ENCODE measurements around the gene CLNK. TPM values are rescaled to one million over a fixed set of nuclear protein-coding genes. Genes with fewer than 3 reads are reported as not detected.

CLNK gene
- total RNA-seq, 3 donors from 2014 or later, result 0.11 TPM; not detected in 1

DNA sequence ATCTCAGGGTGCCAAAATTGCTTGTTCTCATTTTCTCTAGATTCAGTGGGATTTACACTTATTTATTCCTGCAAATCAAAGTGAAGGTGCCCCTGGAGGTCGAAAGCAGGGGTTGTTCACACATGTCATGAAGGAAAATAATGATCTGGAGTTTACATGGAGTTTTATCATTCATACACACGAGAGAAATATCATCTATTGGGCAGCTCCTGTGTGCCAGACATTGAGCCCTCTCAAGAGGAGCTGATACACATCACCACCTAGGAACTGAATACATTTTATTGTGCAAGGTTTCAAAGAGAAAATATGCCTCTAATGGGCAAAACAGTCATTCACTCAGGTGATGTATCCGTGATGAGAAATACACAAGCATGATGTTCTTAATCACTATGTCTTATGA is 23.5 kb downstream of the CLNK start:
- Mint-ChIP-seq H3K4me3 (no peak overlapping the region), H3K27me3 (ENCODE audit: low read depth) (no peaks in the 10 kb centered on the region), H3K9me3 (no peaks in the 10 kb centered on the region), H3K4me1 (ENCODE audit: low read depth) (peaks cover 7% of the 10 kb centered on the region), H3K36me3 (ENCODE audit: insufficient read depth) (no peaks in the 10 kb centered on the region)
- ATAC-seq (no peak), DNase-seq (no peak)

DNA sequence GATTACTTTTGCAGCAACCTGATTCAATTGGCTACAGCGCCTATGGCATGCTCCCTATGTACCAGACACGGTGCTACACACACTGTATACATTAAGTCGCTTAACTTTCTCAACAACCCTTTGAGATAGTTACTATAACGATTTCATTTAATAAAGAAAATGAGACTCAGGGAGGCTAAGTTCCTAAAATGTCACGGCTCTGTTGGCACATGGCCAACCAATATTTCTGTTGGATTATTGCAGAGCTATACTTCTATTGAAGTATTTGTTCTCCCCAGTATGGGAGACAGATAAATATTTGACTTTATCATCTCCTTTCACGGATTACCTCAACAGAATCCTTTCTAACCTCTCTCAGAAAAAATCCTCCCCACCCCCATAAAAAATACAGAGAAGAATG is 25.3 kb downstream of the CLNK start:
- no peak overlapping the region for H3K4me3 Mint-ChIP-seq
- no peaks in the 10 kb centered on the region for H3K36me3 Mint-ChIP-seq (ENCODE audit: insufficient read depth)
- no peaks in the 10 kb centered on the region for H3K27me3 Mint-ChIP-seq (ENCODE audit: low read depth)
- no peaks in the 10 kb centered on the region for H3K9me3 Mint-ChIP-seq
- DNase-seq (no peak), ATAC-seq (no peak)
- peaks cover 14% of the 10 kb centered on the region for H3K4me1 Mint-ChIP-seq (ENCODE audit: low read depth)

DNA sequence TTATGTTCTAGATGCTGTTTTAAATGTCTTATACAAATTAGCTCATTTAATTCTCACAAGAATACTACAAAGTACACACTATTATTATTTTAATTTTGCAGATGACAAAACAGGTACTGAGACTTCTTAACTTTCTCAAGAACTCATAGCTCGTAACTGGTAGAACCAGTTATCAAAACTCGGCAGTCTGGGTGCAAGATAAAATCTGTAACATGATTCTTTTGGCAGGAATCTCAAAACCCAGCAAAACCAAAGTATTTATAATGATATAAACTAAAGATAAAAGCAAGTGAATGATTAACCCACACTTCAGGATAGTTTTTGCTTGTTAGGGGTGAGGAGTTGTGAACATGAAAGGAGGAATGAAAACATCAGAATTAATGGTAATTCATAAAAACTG is 27.6 kb downstream of the CLNK start:
- Mint-ChIP-seq H3K27me3 (ENCODE audit: low read depth) (no peaks in the 10 kb centered on the region), H3K9me3 (no peaks in the 10 kb centered on the region), H3K4me3 (no peak overlapping the region), H3K4me1 (ENCODE audit: low read depth) (peaks cover 14% of the 10 kb centered on the region), H3K36me3 (ENCODE audit: insufficient read depth) (no peaks in the 10 kb centered on the region)
- DNase-seq, result no peak
- no peak for ATAC-seq

DNA sequence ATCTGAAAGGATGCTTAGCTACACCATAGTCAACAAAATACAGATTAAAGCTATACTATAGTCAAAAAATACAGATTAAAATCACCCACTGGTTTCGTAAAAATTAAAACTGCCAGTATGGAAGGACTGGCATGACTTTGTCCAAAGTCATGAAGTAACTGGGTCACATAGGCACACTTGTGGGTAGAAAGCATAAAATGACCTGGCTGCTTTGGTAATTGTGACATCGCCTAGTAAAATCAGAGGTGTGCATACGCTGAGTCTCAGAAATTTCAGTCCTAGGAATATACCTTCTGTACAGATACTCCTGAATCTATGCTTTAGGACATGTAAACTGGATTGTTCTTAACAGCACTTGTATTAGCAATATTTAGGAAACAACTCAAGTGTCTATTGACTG is 28.1 kb downstream of the CLNK start:
- DNase-seq (no peak), ATAC-seq (no peak)
- Mint-ChIP-seq H3K9me3 (no peaks in the 10 kb centered on the region), H3K27me3 (ENCODE audit: low read depth) (no peaks in the 10 kb centered on the region), H3K36me3 (ENCODE audit: insufficient read depth) (no peaks in the 10 kb centered on the region), H3K4me3 (no peak overlapping the region), H3K4me1 (ENCODE audit: low read depth) (peaks cover 14% of the 10 kb centered on the region)

DNA sequence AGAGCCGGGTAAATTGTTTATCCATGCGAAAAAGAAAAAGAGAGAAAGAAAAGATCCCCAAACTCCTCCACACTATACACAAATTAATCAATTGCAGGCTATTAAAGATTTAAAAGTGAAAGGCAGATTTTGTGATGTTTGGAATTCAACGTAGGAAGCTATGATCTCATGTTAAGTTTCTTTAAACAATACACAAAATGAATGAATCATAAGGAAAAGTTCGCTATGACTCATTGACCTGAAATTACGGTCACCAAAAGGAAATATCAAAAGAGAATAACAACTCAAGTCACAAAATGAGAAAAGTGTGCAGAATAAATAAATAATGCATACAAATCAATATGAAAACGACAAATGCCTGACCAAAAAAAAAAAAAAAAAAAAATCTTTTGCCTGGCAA is 28.6 kb downstream of the CLNK start:
- ATAC-seq (no peak), DNase-seq (no peak)
- H3K4me1 Mint-ChIP-seq (ENCODE audit: low read depth), result peaks cover 14% of the 10 kb centered on the region
- no peak overlapping the region for H3K4me3 Mint-ChIP-seq
- no peaks in the 10 kb centered on the region for H3K27me3 Mint-ChIP-seq (ENCODE audit: low read depth)
- no peaks in the 10 kb centered on the region for H3K36me3 Mint-ChIP-seq (ENCODE audit: insufficient read depth)
- H3K9me3 Mint-ChIP-seq, result no peaks in the 10 kb centered on the region

DNA sequence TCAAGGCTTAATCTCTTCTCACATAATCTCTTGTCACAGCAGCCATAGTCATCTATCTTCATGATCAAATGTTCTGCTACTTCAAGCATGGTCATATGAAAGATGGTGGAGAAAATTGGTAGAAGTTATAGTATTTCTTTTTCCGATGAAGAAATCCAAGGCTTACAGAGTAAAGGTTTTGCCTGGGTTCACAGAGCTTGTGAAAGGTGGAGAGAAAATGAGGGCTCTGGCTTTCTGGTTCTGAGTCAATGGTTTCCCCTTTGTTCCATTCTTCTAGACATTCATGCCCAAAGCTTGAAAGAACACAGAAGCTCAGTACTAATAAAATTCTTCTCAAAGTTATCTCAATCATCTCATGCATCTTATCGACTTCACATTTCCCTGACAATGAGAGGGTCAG is 36.1 kb downstream of the CLNK start:
- Mint-ChIP-seq H3K4me1 (ENCODE audit: low read depth) (no peaks in the 10 kb centered on the region), H3K4me3 (no peak overlapping the region), H3K27me3 (ENCODE audit: low read depth) (no peaks in the 10 kb centered on the region), H3K36me3 (ENCODE audit: insufficient read depth) (no peaks in the 10 kb centered on the region), H3K9me3 (no peaks in the 10 kb centered on the region)
- ATAC-seq, result no peak
- DNase-seq, result no peak

DNA sequence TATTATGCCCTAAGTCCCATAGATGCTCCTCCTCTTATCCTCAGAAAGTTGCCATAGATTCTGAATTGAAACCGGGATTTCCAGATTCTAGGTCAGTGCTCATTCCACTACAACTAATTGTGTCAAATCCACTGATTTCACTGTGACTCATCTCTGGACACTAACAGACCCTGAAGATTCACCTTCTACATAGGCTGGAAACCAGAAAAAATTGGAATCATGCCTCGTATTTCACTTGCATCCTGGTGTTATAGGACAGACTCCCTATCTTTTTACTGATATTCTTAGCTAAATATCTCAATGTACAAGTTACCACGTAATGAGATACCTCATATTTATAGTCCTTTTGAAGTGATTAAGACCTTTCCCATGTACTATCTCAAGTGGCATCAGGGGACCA is 36.7 kb downstream of the CLNK start:
- Mint-ChIP-seq H3K9me3 (no peaks in the 10 kb centered on the region), H3K27me3 (ENCODE audit: low read depth) (no peaks in the 10 kb centered on the region), H3K4me3 (no peak overlapping the region), H3K36me3 (ENCODE audit: insufficient read depth) (no peaks in the 10 kb centered on the region), H3K4me1 (ENCODE audit: low read depth) (no peaks in the 10 kb centered on the region)
- ATAC-seq (no peak), DNase-seq (no peak)

DNA sequence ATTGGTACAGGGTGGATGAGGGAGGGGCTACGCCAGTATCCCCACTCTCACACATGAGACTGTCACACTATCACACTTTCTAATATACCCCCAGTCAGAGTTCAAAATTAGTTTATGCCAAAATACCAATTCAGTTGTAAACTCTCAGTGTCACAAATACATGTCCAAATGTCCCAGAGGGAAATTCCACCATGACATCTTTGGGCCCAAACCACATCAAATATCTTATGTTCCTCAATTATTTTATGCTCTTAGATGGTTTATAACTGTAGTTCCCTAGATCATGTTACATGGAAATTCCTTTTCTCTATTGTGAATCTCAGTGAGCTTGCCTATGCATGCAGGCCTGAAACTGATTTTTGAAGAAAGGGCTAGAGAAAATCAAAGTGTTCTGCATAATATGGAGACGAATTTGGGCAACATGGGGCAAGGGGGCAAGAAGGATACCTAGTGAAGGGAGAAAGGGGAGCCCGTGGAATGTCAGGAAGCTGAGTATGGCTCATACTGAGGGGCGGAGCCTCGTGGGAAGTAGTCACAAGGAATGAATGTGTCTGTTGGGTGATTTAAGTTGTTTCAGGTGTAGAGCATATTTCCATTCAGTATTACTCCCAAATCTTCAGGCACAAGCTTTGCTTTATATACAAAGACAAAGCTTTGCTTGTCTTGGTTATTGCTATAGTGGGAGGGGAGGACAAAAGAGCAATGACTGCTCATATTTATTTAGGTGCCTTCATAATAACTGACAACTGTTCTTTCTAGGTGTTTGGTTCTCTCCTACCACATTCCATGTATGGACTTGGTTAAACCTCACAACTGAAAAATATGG is 40.8 kb downstream of the CLNK start:
- H3K9me3 Mint-ChIP-seq, result no peaks in the 10 kb centered on the region
- no peak overlapping the region for H3K4me3 Mint-ChIP-seq
- H3K36me3 Mint-ChIP-seq (ENCODE audit: insufficient read depth), result no peaks in the 10 kb centered on the region
- no peaks in the 10 kb centered on the region for H3K27me3 Mint-ChIP-seq (ENCODE audit: low read depth)
- H3K4me1 Mint-ChIP-seq (ENCODE audit: low read depth), result peaks cover 7% of the 10 kb centered on the region
- ATAC-seq (no peak), DNase-seq (no peak)

DNA sequence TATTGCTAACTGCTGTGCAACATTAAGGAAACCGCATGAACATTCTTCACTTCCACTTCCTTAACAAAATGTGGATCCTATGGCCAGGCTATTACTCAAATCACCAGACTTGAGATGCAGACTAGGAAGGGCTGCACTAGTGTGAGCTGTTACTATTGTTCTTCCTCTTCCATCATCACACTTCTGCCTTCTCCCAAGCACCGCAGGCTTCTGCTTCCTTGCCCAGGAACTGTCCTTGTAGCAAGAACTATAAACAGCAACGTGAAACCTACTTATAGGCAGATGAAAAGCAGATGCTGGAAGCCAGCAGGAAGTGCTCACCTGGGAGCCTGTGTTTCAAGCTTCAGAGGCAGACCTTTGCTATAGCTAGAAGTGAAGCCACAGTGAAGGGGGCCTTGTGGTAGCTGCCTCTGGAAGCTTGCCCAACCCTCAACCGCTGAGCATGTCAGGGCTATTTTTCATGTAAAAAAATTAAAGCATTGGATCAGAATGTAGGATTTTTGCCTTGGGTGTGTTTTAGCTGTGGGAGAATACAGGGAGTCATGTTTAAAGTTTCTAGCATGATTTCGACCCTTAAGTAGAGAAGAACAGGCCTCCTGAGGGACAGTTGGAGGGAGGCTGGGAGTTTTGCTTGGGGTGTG is 43.9 kb downstream of the CLNK start:
- Mint-ChIP-seq H3K9me3 (no peaks in the 10 kb centered on the region), H3K27me3 (ENCODE audit: low read depth) (no peaks in the 10 kb centered on the region), H3K36me3 (ENCODE audit: insufficient read depth) (no peaks in the 10 kb centered on the region), H3K4me1 (ENCODE audit: low read depth) (peaks cover 7% of the 10 kb centered on the region), H3K4me3 (no peak overlapping the region)
- no peak for ATAC-seq
- DNase-seq, result no peak

DNA sequence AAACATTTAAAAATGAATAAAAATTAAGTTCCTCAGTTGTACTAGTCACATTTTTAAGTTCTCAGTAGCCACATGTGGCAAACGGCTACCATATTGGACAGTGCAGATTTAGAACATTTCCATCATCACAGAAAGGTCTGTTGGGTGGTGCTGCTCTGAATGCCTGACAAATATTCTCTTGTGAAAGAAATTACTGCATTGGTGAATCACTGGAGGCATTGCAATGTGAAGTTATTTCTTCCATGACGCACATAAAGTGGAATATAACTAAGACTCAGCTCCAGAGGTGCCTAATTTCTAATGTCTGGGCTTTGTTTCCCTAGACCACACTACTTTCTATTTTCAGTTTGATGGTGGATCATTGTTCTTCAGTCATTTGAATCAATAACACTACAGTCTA is 44.9 kb downstream of the CLNK start:
- no peak for ATAC-seq
- Mint-ChIP-seq H3K36me3 (ENCODE audit: insufficient read depth) (no peaks in the 10 kb centered on the region), H3K4me3 (no peak overlapping the region), H3K27me3 (ENCODE audit: low read depth) (no peaks in the 10 kb centered on the region), H3K4me1 (ENCODE audit: low read depth) (peaks cover 7% of the 10 kb centered on the region), H3K9me3 (no peaks in the 10 kb centered on the region)
- no peak for DNase-seq

DNA sequence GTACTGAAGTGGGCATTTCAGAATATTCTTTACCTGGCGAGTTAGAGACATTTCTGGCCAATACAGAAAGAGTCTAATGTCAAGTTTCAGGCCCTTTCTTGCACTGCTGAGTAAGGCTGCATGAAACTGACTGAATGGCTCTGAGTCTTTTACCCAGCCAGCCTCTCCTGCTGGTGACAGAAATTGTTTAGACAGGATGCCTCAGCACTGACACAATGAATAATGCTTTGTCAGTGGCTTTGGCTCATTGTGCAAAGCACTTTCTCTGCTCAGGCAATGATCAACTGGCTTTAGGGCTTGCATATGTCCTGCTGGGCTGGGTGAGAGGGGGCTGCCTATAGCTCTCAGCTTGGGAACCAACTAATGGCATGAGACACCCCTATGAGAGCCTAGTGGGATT is 45.5 kb downstream of the CLNK start:
- ATAC-seq (no peak), DNase-seq (no peak)
- Mint-ChIP-seq H3K36me3 (ENCODE audit: insufficient read depth) (no peaks in the 10 kb centered on the region), H3K9me3 (no peaks in the 10 kb centered on the region), H3K4me1 (ENCODE audit: low read depth) (peaks cover 7% of the 10 kb centered on the region), H3K4me3 (no peak overlapping the region), H3K27me3 (ENCODE audit: low read depth) (no peaks in the 10 kb centered on the region)

DNA sequence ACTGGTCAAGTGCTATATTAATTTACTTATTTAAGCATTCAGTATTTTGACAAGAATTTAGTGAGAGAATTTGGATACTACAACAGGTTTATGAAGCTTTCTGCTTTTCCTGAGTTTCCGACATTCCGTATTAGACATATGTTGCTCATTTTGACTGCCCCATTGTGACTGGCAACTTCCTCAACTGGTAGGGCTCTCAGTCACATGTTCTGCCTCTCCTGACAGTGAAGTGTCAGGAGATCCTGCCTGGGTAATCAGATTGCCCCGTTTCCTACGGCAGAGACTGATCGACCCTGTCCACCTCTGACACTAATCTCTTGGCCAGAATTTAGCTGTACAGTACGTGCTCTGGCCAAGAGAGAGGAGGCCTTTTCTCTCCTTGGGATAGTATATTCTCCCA is 49.5 kb downstream of the CLNK start:
- DNase-seq (no peak), ATAC-seq (no peak)
- H3K27me3 Mint-ChIP-seq (ENCODE audit: low read depth), result peaks cover 1% of the 10 kb centered on the region
- H3K9me3 Mint-ChIP-seq, result peaks cover 3% of the 10 kb centered on the region
- no peaks in the 10 kb centered on the region for H3K36me3 Mint-ChIP-seq (ENCODE audit: insufficient read depth)
- H3K4me1 Mint-ChIP-seq (ENCODE audit: low read depth), result no peaks in the 10 kb centered on the region
- H3K4me3 Mint-ChIP-seq, result no peak overlapping the region

DNA sequence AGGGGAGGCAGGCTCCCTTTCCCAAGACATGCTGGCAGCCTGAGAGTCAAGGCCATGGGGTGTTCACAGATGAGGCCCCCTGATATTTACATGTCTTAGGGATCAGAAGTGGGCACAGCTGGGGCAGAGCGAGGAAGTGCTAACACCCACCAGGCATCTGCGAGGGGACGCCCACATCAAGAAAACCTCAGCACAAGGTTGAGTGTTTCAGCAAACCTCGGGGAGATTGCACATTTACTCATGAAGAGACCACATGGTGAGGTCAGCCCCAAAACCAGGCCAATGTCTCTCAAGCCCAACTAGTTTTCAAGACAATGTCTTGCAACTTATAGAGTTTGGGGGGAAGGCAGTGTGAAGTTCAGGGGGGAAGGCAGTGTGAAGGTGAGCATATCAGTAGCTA is 55.2 kb downstream of the CLNK start:
- ATAC-seq (no peak), DNase-seq (no peak)
- peaks cover 1% of the 10 kb centered on the region for H3K27me3 Mint-ChIP-seq (ENCODE audit: low read depth)
- H3K36me3 Mint-ChIP-seq (ENCODE audit: insufficient read depth), result no peaks in the 10 kb centered on the region
- peaks cover 3% of the 10 kb centered on the region for H3K9me3 Mint-ChIP-seq
- no peak overlapping the region for H3K4me3 Mint-ChIP-seq
- no peaks in the 10 kb centered on the region for H3K4me1 Mint-ChIP-seq (ENCODE audit: low read depth)

DNA sequence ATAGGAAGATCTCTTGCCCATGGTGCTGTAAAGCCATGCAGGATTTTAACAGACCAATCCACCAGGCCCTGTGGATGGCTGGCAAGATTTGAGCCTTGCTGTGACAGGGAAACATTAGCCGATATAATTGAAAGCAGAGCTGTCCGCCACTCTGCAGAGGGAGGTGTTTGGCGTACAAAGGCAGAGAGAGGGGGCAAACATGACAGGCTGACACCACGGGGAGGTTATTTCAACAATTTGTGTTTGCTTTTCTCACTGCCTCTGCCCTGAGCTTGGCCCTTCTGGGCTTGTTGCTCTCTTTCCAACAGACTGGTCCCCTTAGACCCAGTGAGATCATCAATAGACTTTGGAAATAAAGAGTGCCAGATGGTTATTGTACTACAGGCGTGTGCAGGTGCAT is 59.4 kb downstream of the CLNK start:
- DNase-seq (no peak), ATAC-seq (no peak)
- no peak overlapping the region for H3K4me3 Mint-ChIP-seq
- H3K9me3 Mint-ChIP-seq, result no peaks in the 10 kb centered on the region
- no peaks in the 10 kb centered on the region for H3K36me3 Mint-ChIP-seq (ENCODE audit: insufficient read depth)
- no peaks in the 10 kb centered on the region for H3K27me3 Mint-ChIP-seq (ENCODE audit: low read depth)
- H3K4me1 Mint-ChIP-seq (ENCODE audit: low read depth), result no peaks in the 10 kb centered on the region

DNA sequence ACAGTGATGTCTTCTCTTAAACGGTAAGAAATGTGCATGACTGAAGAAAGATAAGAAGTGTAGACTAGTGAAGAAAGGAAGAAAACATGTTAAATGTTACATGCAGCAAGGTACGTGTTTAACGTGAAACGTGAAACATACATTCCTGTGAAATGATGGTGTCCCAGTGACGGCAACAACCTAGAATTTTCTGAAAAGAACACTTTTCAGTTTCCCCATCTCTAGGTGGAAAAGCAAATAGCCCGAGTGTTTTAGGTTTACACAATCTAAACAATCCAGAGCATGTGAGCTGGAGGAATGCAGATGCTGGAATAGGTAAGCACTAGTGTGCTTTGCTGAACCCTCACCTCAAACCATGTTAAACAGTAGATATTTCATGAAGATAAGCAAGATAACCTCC is 60.7 kb downstream of the CLNK start:
- DNase-seq (no peak), ATAC-seq (no peak)
- H3K4me1 Mint-ChIP-seq (ENCODE audit: low read depth), result no peaks in the 10 kb centered on the region
- H3K9me3 Mint-ChIP-seq, result no peaks in the 10 kb centered on the region
- no peaks in the 10 kb centered on the region for H3K27me3 Mint-ChIP-seq (ENCODE audit: low read depth)
- H3K4me3 Mint-ChIP-seq, result no peak overlapping the region
- H3K36me3 Mint-ChIP-seq (ENCODE audit: insufficient read depth), result no peaks in the 10 kb centered on the region

All from activated T-cell treated with anti-CD3 and anti-CD28 coated beads, Interleukin-2, amount 50 U/mL, for 4 hours (primary cell).